GM12878 (cell line): ENCODE results near the gene CANT1. TPM values are rescaled to one million over a fixed set of nuclear protein-coding genes. Genes with fewer than 3 reads are reported as not detected.

Source experiments
- ATAC-seq: fragments of 200-7000 bp; cut with Tn5 transposase; 3 replicates; pipeline ENCODE4 v1.9.1; 2020; ENCODE audit warnings: mild to moderate bottlenecking, moderate library complexity
- BruUV-seq: library from RNA; stranded (reverse); fragments of 400-500 nt; replicated peaks from 2 replicates; lab custom pipeline; 2021; lab: Mats Ljungman, UMichigan
- CTCF ChIA-PET: fragments of 300-600 bp; sonication (Branson Sonifier 250); formaldehyde crosslinking; extraction: SDS; loops from one replicate; lab custom pipeline; 2021; ENCODE audit warnings: inconsistent platforms; lab: Yijun Ruan, JAX
- POLR2A ChIA-PET: fragments of 350-600 bp; formaldehyde crosslinking; extraction: SDS; loops from one replicate; lab custom pipeline; 2021; ENCODE audit warnings: inconsistent platforms; lab: Charles Lee
- RAD21 ChIA-PET: fragments of 300-600 bp; sonication (Branson Sonifier 250); formaldehyde crosslinking; loops from one replicate; lab custom pipeline; 2023; ENCODE audit warnings: antibody characterized with exemption; ENCODE audit not compliant: unreplicated experiment; lab: Charles Lee
- SMC1A ChIA-PET: fragments of 300-600 bp; sonication (Branson Sonifier 250); formaldehyde crosslinking; loops from one replicate; lab custom pipeline; 2023; ENCODE audit not compliant: unreplicated experiment, uncharacterized antibody; lab: Charles Lee
- DNase-seq: peaks from one replicate; pipeline ENCODE4 v3.0.0-alpha.2; 2011; ENCODE audit warnings: low read depth, low spot score
- FAIRE-seq: peaks from 3 replicates; lab custom pipeline; 2011; peaks lifted over from hg19 to GRCh38; lab: Jason Lieb, UNC
- H2AFZ ChIP-seq: 2 replicates; pipeline ENCODE4 v1.6.0; 2011; ENCODE audit warnings: low read depth, low read length, control low read depth; ENCODE audit not compliant: control insufficient read depth
- H3K27ac ChIP-seq: 2 replicates; pipeline ENCODE4 v1.5.1; 2011; ENCODE audit warnings: control low read depth; ENCODE audit not compliant: control insufficient read depth, insufficient read depth
- H3K27me3 ChIP-seq, 2 experiments: replicated peaks in 1 of 2; 2 replicates each; pipeline versions ENCODE4 v1.6.0 to v1.6.1; 2011; ENCODE audit warnings: low read length in 1 of 2; ENCODE audit not compliant: control insufficient read depth in 2 of 2, insufficient read depth in 2 of 2
- H3K36me3 ChIP-seq, 2 experiments: 2 replicates each; pipeline ENCODE4 v1.5.1; 2011; ENCODE audit warnings: low read length in 1 of 2; ENCODE audit not compliant: control insufficient read depth in 2 of 2, insufficient read depth in 2 of 2
- H3K4me1 ChIP-seq: 2 replicates; pipeline ENCODE4 v1.6.1; 2011; ENCODE audit warnings: mild to moderate bottlenecking, low read length, moderate library complexity, mixed read lengths; ENCODE audit not compliant: control insufficient read depth, insufficient read depth
- H3K4me2 ChIP-seq: 2 replicates; pipeline ENCODE4 v1.6.0; 2011; ENCODE audit warnings: control low read depth; ENCODE audit not compliant: control insufficient read depth, insufficient read depth
- H3K4me3 ChIP-seq: fragments of 200-600 bp; sonication (generic); 2 replicates; pipeline ENCODE4 v1.5.1; 2016
- H3K79me2 ChIP-seq: 2 replicates; pipeline ENCODE4 v1.6.0; 2011; ENCODE audit warnings: low read length; ENCODE audit not compliant: control insufficient read depth, insufficient read depth
- H3K9ac ChIP-seq: 2 replicates; pipeline ENCODE4 v1.8.0; 2011; ENCODE audit warnings: low read length, control low read depth, mixed read lengths; ENCODE audit not compliant: control insufficient read depth, insufficient read depth
- H3K9me3 ChIP-seq: replicated peaks from 3 replicates; pipeline ENCODE4 v1.5.1; 2011; ENCODE audit warnings: mild to moderate bottlenecking, low read length; ENCODE audit not compliant: control insufficient read depth, insufficient read depth
- H4K20me1 ChIP-seq: 2 replicates; pipeline ENCODE4 v1.6.0; 2011; ENCODE audit not compliant: control insufficient read depth, insufficient read depth
- BCL3 ChIP-seq: IDR thresholded peaks from 2 replicates; pipeline ENCODE4 v1.6.1; 2011; ENCODE audit warnings: borderline replicate concordance, low read depth, mild to moderate bottlenecking, moderate library complexity, low read length; ENCODE audit not compliant: insufficient read depth, poor library complexity, severe bottlenecking
- BCLAF1 ChIP-seq: fragments of 450-650 bp; IDR thresholded peaks from 2 replicates; pipeline ENCODE4 v1.6.1; 2017; ENCODE audit warnings: antibody characterized with exemption, mild to moderate bottlenecking, moderate library complexity
- BRCA1 ChIP-seq: IDR thresholded peaks from 2 replicates; pipeline ENCODE4 v1.6.1; 2011; ENCODE audit warnings: low read depth, low read length, improper control_type of control experiment
- E2F8 ChIP-seq: fragments of 450-650 bp; IDR thresholded peaks from 2 replicates; pipeline ENCODE4 v1.6.1; 2018; ENCODE audit warnings: mild to moderate bottlenecking, low read depth, moderate library complexity; ENCODE audit not compliant: partially characterized antibody
- FOS ChIP-seq: IDR thresholded peaks from 3 replicates; pipeline ENCODE4 v1.6.1; 2011; ENCODE audit warnings: borderline replicate concordance; ENCODE audit not compliant: insufficient read length; ENCODE audit errors: extremely low read depth
- JUNB ChIP-seq: IDR thresholded peaks from 2 replicates; pipeline ENCODE4 v1.6.1; 2016; ENCODE audit warnings: antibody characterized with exemption, mild to moderate bottlenecking
- LARP7 ChIP-seq: fragments of 450-650 bp; IDR thresholded peaks from 2 replicates; pipeline ENCODE4 v1.6.1; 2017; ENCODE audit warnings: mild to moderate bottlenecking
- MTA2 ChIP-seq: fragments of 450-650 bp; IDR thresholded peaks from 2 replicates; pipeline ENCODE4 v1.6.1; 2016; ENCODE audit warnings: low read depth, mild to moderate bottlenecking, moderate library complexity
- RAD21 ChIP-seq: IDR thresholded peaks from 2 replicates; pipeline ENCODE4 v1.6.1; 2011; ENCODE audit warnings: mild to moderate bottlenecking, low read depth, low read length, moderate library complexity; ENCODE audit not compliant: insufficient read depth
- SKIL ChIP-seq: fragments of 450-650 bp; IDR thresholded peaks from 2 replicates; pipeline ENCODE4 v1.6.1; 2017; ENCODE audit warnings: mild to moderate bottlenecking, low read depth, inconsistent platforms; ENCODE audit not compliant: poor library complexity, severe bottlenecking
- SMC3 ChIP-seq: IDR thresholded peaks from 2 replicates; pipeline ENCODE4 v1.6.1; 2011; ENCODE audit warnings: low read length, improper control_type of control experiment, borderline replicate concordance
- ZNF24 ChIP-seq: fragments of 450-650 bp; IDR thresholded peaks from 2 replicates; pipeline ENCODE4 v1.6.1; 2017; ENCODE audit warnings: antibody characterized with exemption, mild to moderate bottlenecking
- WGBS: methylation state at CpG from one replicate; pipeline ENCODE4 v1.1.6; 2016; ENCODE audit warnings: low lambda C conversion rate; ENCODE audit not compliant: insufficient replicate concordance, insufficient coverage; ENCODE audit errors: missing lambda C conversion rate; 5-methylcytosine and 5-hydroxymethylcytosine counted together
- in situ Hi-C: fragments of 300-500 bp; cut with MboI; formaldehyde crosslinking; loops from 9 replicates; pipeline ENCODE4 v1.14.3; 2018; ENCODE audit warnings: mixed read lengths
- intact Hi-C: fragments of 100-400 bp; cut with micrococcal nuclease; formaldehyde crosslinking; loops from one replicate; pipeline ENCODE4 v1.14.2; 2022; ENCODE audit not compliant: unreplicated experiment
- polyA plus RNA-seq, 11 experiments: library from polyadenylated mRNA; depleted of rRNA in 4 of 11; unstranded in 6 of 11; stranded (reverse) in 5 of 11; fragments of >200 nt; fragmentation: Nextera tagmentation in 4 of 11; fragmentation: Illumina TruSeq in 1 of 11; extraction: Ambion mirVana in 4 of 11; extraction: Trizol in 1 of 11; gene quantifications; 1 replicate in 1 of 11; 2 replicates in 10 of 11; pipeline versions ENCODE4 v1.2.1 to v1.2.3, GENCODE V29; 2011 to 2016; ENCODE audit warnings: inconsistent platforms in 2 of 11, missing spikeins in 2 of 11, low read depth in 1 of 11
- total RNA-seq, 4 experiments: library from RNA; depleted of rRNA in 3 of 4; stranded (reverse); fragments of >200 nt in 3 of 4; fragmentation: Illumina TruSeq in 1 of 4; extraction: Trizol in 1 of 4; gene quantifications; 2 replicates each; pipeline versions ENCODE4 v1.2.1 to v1.2.3, GENCODE V29; 2013 to 2021

The CANT1 gene
- total and polyA plus RNA-seq, 10 of the 15 experiments (the other 5 are each of a cell fraction or from before 2014, with no cell fraction given), result 2.2 to 59.2 (median 20.2) TPM

- CTCF ChIA-PET, result interaction anchor here (0.6 to 2.7 kb wide), 8 partner anchors 8 to 33 kb away, joined by 3 to 10 read pairs (median 4); partner anchors contain the start of genes CANT1 and ENGASE
- Histone ChIP-seq H3K4me1 (peaks cover 10% of the 10 kb centered on the region), H3K36me3 (no peaks in the 10 kb centered on the region), H3K27ac (no peak overlapping the region), H4K20me1 (no peaks in the 10 kb centered on the region; the same call in 1 of the 2 replicates), H3K27me3 (no peaks in the 10 kb centered on the region), H3K9ac (no peak overlapping the region), H3K9me3 (no peaks in the 10 kb centered on the region), H3K79me2 (no peaks in the 10 kb centered on the region), H2AFZ (no peak overlapping the region), H3K4me3 (no peak overlapping the region), H3K4me2 (no peak overlapping the region)
- POLR2A ChIA-PET, result interaction anchor here (0.6 kb wide), 2 partner anchors 24 to 29 kb away, joined by 3 to 4 read pairs; no protein-coding TSS in a partner anchor
- intact Hi-C loops, result loop anchor here (1.0 kb wide), 1 partner anchor 23 kb away; no protein-coding TSS in a partner anchor
- no TSS peak for BruUV-seq
- 42% methylated on average over 13 of the region's 13 CpGs for WGBS
- in situ Hi-C loops, result no loop called here
- FAIRE-seq (no peak), DNase-seq (no peak), ATAC-seq (peak; percentile 80)
- RAD21 ChIA-PET, result interaction anchor here (0.9 kb wide), 1 partner anchor 22 kb away, joined by 3 read pairs; no protein-coding TSS in a partner anchor
- SMC1A ChIA-PET, result interaction anchor here (1.6 to 3.3 kb wide), 3 partner anchors 13 to 28 kb away, joined by 4 to 10 read pairs (median 5); no protein-coding TSS in a partner anchor
- TF ChIP-seq ZNF24, result 0 out of 2 replicates have a peak, but pooled peaks have one; percentile 35
- TF ChIP-seq RAD21, result peak; percentile 59
- no peak for TF ChIP-seq JUNB
- no peak for TF ChIP-seq FOS
- peak; percentile 79; the same call in 1 of the 2 replicates for TF ChIP-seq SMC3
- no peak for TF ChIP-seq BCLAF1
- no peak for TF ChIP-seq BCL3
- no peak for TF ChIP-seq SKIL
- no peak for TF ChIP-seq MTA2
- TF ChIP-seq LARP7, result no peak
- TF ChIP-seq BRCA1, result no peak
- TF ChIP-seq E2F8, result no peak
Observed at GRCh38 chr17:79042421-79043190, 33.0 kb upstream of the CANT1 start.
